Cardiac muscle cell (in vitro differentiated cells and primary cell): ENCODE results near the gene ERG. TPM values are rescaled to one million over a fixed set of nuclear protein-coding genes. Genes with fewer than 3 reads are reported as not detected.

Experiments
- DNase-seq, 2 donors: peaks; one replicate each; pipeline versions ENCODE4 v3.0.0 to v3.0.0-alpha.2; 2010 to 2017; ENCODE audit warnings: low read depth in 1 of 2, low spot score in 1 of 2
- H3K27ac ChIP-seq: fragments of 200-600 bp; sonication (generic); 2 replicates; pipeline ENCODE4 v1.5.1; 2016
- H3K27me3 ChIP-seq: fragments of 200-600 bp; sonication (generic); 2 replicates; pipeline ENCODE4 v1.6.0; 2016; ENCODE audit warnings: control low read depth
- H3K36me3 ChIP-seq: fragments of 200-600 bp; sonication (generic); 2 replicates; pipeline ENCODE4 v1.5.1; 2016; ENCODE audit warnings: control low read depth
- H3K4me1 ChIP-seq: fragments of 200-600 bp; sonication (generic); 2 replicates; pipeline ENCODE4 v1.8.1; 2017; ENCODE audit warnings: low read depth, mild to moderate bottlenecking, mixed run types
- H3K4me3 ChIP-seq: fragments of 200-600 bp; sonication (generic); 2 replicates; pipeline ENCODE4 v1.5.1; 2016; ENCODE audit warnings: mild to moderate bottlenecking
- H3K9me3 ChIP-seq: fragments of 200-600 bp; sonication (generic); 2 replicates; pipeline ENCODE4 v1.5.1; 2017; ENCODE audit warnings: low read depth, mild to moderate bottlenecking, control low read depth
- polyA plus RNA-seq: library from polyadenylated mRNA; unstranded; fragments of >200 nt; fragmentation: Nextera tagmentation; extraction: Ambion mirVana; gene quantifications from 2 replicates; pipeline ENCODE4 v1.2.1, GENCODE V29; 2016
- total RNA-seq: library from RNA; depleted of rRNA; stranded (reverse); fragments of >200 nt; gene quantifications from 2 replicates; pipeline ENCODE4 v1.2.3, GENCODE V29; 2016
- TF ChIP-seq, protein P1 (sequence below): IDR thresholded peaks from 2 replicates; pipeline ENCODE4 v1.5.1; 2012; ENCODE audit warnings: low read depth, mild to moderate bottlenecking, low read length

Gene ERG
- total and polyA plus RNA-seq, 2 experiments from 2014 or later, result 1.5 TPM; not detected in 1

DNA sequence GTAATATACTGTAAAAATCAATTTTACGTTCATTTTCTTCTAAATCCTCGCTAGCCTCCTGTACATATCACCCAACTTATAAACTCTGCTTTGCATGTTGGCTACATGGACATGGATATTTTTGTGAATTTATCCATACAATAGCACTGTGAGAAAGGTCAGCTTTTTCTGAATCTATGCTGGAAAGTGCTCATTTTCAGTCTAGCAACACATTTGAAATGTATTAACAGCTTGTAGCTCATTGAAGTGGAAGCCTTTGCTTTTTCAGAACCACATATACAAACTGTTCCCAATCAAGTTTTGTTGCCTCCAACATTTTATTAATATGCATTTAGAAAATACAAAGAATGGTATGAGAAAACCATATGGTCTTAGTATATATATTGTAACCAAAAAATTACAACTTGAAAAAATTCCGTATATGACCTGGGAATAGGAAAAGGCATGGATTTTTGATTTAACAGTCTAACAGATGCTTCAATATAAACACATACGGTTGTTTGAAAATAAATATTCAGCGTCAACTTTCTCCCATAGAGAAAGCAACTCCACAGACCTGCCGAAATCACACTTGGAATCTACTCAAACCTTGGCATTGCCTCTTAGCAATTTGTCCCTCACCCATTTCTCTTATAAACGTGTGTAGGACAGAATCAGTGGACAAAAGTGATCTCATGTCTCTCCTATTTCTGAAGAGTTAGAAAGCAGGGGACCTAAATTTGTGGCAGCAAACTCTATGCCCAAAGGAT, 112.7 kb downstream of the ERG start:
- TF ChIP-seq, protein P1, sequence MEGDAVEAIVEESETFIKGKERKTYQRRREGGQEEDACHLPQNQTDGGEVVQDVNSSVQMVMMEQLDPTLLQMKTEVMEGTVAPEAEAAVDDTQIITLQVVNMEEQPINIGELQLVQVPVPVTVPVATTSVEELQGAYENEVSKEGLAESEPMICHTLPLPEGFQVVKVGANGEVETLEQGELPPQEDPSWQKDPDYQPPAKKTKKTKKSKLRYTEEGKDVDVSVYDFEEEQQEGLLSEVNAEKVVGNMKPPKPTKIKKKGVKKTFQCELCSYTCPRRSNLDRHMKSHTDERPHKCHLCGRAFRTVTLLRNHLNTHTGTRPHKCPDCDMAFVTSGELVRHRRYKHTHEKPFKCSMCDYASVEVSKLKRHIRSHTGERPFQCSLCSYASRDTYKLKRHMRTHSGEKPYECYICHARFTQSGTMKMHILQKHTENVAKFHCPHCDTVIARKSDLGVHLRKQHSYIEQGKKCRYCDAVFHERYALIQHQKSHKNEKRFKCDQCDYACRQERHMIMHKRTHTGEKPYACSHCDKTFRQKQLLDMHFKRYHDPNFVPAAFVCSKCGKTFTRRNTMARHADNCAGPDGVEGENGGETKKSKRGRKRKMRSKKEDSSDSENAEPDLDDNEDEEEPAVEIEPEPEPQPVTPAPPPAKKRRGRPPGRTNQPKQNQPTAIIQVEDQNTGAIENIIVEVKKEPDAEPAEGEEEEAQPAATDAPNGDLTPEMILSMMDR, result no peak
- no peak for DNase-seq
- Histone ChIP-seq H3K27ac (no peak overlapping the region), H3K4me3 (no peak overlapping the region), H3K36me3 (no peaks in the 10 kb centered on the region), H3K4me1 (no peaks in the 10 kb centered on the region), H3K27me3 (no peaks in the 10 kb centered on the region), H3K9me3 (no peaks in the 10 kb centered on the region)

DNA sequence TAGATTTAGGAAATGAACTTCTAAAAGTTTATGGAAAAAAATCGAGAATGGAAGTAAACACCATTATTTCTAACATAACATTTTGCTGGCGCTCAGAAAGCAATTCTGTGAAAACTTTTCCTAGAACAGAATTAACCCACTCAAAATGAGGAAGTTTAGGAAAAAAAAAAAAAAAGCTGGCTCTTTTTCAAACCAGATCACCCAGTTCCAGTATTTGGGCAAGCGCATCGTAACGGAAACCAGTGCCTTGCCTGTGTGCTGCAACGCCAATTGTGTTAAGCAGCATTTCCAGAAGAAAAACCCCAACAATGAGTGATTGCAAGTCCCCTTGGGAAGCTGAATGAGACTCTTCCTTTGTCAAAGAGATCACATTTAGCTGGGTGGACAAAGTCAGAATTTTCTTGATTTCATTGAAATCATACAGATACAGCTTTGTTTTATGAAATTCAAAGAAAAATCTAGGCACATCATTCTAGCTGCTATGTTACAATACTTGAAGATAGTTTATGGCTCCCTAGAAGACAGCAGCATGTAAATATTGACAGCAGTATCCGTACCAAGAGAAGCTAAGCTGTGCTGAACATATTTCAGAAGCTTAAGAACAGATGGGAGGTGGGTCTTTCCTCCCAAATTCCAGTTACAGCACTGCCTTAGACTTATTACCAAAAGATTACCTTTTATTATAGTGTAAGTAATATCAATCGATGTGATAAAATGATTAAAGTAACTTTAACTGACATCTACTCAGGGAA, 113.4 kb downstream of the ERG start:
- no peak for DNase-seq
- TF ChIP-seq, protein P1, result no peak
- Histone ChIP-seq H3K4me3 (no peak overlapping the region), H3K9me3 (no peaks in the 10 kb centered on the region), H3K36me3 (no peaks in the 10 kb centered on the region), H3K4me1 (no peaks in the 10 kb centered on the region), H3K27me3 (no peaks in the 10 kb centered on the region), H3K27ac (no peak overlapping the region)

DNA sequence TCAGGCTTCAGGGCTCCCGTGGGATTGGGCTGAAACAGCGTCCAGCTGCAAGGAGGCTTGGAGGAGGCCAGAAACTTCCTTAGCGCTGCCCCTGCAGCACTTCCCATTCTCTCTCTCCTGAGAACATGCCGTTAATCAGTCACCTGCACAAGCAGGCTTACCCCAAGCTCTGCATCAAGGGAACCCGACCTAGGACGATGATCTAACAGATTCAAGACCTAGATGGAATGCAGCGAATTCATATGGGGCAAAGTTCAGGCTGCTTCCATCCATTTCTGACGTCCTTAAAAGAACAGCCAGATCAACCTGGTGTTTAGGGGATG, 114.1 kb downstream of the ERG start:
- H3K4me3 ChIP-seq, result no peak overlapping the region
- H3K9me3 ChIP-seq, result no peaks in the 10 kb centered on the region
- no peaks in the 10 kb centered on the region for H3K27me3 ChIP-seq
- no peak for DNase-seq
- TF ChIP-seq, protein P1, result no peak
- H3K4me1 ChIP-seq, result no peaks in the 10 kb centered on the region
- H3K27ac ChIP-seq, result no peak overlapping the region
- no peaks in the 10 kb centered on the region for H3K36me3 ChIP-seq

DNA sequence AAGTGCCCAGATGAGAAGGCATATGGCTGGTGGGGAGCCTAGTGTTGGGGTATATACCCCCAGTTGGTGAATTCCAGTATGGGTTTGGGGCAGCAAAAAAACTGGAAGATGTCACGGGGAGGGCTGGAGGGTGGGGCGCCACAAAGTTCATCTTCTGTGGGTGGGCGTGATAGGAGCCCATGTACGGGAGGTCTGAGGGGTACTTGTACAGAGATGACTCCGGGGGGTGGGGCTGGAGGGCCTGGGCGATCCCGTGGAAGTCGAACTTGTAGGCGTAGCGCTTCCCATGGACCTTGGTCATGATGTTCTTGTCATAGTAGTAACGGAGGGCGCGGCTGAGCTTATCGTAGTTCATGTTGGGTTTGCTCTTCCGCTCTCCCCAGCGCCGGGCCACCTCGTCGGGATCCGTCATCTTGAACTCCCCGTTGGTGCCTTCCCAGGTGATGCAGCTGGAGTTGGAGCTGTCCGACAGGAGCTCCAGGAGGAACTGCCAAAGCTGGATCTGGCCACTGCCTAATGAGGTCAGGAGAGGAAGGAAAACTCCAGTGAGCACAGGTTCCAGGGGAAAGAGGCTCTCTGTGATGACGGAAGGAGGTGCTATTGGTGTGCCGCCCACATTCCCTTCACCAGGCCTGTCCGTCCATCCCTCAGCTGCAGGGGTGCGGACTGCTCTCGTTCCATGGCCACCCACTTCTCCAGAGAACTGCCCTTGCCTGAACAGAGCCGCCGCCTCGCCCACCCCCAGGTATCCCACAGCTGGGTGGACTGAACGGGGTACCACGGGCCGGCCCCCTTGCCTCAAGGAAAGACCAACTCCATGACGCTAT, 114.7 kb downstream of the ERG start:
- H3K4me1 ChIP-seq, result no peaks in the 10 kb centered on the region
- H3K27ac ChIP-seq, result no peak overlapping the region
- no peaks in the 10 kb centered on the region for H3K9me3 ChIP-seq
- no peak overlapping the region for H3K4me3 ChIP-seq
- H3K36me3 ChIP-seq, result no peaks in the 10 kb centered on the region
- TF ChIP-seq, protein P1, result no peak
- no peak for DNase-seq
- no peaks in the 10 kb centered on the region for H3K27me3 ChIP-seq

DNA sequence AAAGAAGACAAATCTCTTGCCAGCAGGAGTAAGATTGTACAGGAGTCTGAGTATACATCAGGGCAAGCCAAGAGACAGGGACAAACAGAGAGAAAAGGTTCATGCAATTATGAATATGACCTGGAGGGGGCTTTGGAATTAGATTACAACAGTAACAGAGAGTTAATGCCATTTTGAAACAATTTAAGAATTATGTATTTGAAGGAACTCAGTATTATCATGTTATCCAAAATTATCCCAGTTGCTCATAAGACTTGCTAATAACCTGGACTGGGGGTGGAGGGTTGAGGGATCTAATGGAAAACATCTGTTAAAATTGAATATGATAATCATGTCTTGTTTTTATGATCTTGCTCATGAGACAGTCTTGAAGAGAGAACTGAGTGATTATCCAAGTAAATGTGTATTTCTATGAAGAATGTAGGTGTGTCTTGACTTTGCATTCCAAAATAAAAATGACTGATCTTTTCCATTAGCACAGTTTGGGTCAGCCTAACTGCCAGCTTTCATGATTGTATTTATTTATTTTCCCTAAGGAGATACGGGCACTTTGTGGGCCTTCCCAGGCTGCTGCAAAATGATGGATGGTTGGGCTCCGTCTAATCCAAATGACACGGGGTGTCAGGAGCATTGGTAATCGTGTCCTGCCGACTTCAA, 117.7 kb downstream of the ERG start:
- Histone ChIP-seq H3K27ac (no peak overlapping the region), H3K4me1 (no peaks in the 10 kb centered on the region), H3K9me3 (no peaks in the 10 kb centered on the region), H3K27me3 (no peaks in the 10 kb centered on the region), H3K4me3 (no peak overlapping the region), H3K36me3 (no peaks in the 10 kb centered on the region)
- peak in 1 of 2 donors; percentile 50 for DNase-seq
- TF ChIP-seq, protein P1, result peak; percentile 48
